H1 (cell line): ENCODE results near the gene SLC37A2. TPM values are rescaled to one million over a fixed set of nuclear protein-coding genes. Genes with fewer than 3 reads are reported as not detected.

Experiments
- CTCF ChIA-PET: fragments of 300-600 bp; sonication (Branson Sonifier 250); formaldehyde crosslinking; loops from one replicate; lab custom pipeline; 2021; ENCODE audit not compliant: partially characterized antibody; lab: Charles Lee
- POLR2A ChIA-PET: fragments of 300-600 bp; sonication (Branson Sonifier 250); formaldehyde crosslinking; loops from one replicate; lab custom pipeline; 2021; ENCODE audit warnings: inconsistent platforms; ENCODE audit not compliant: partially characterized antibody; lab: Charles Lee
- DNase-seq, 2 experiments: peaks; one replicate each; pipeline versions ENCODE4 v3.0.0 to v3.0.0-alpha.2; 2010 to 2022; ENCODE audit warnings: low spot score in 2 of 2, low read depth in 1 of 2, mixed read lengths in 1 of 2
- FAIRE-seq: peaks from 2 replicates; lab custom pipeline; 2011; peaks lifted over from hg19 to GRCh38; lab: Jason Lieb, UNC
- H2AFZ ChIP-seq: 2 replicates; pipeline ENCODE4 v1.8.1; 2012; ENCODE audit warnings: low read length, inconsistent platforms
- H2AK5ac ChIP-seq: 2 replicates; pipeline ENCODE4 v1.6.1; 2013; ENCODE audit warnings: low read depth, low read length
- H2BK120ac ChIP-seq: replicated peaks from 2 replicates; pipeline ENCODE3; 2013; ENCODE audit warnings: low read depth, low read length, inconsistent platforms
- H2BK12ac ChIP-seq: 2 replicates; pipeline ENCODE4 v1.6.1; 2013; ENCODE audit warnings: low read depth, low read length
- H2BK15ac ChIP-seq: 2 replicates; pipeline ENCODE4 v1.6.1; 2013; ENCODE audit warnings: low read length
- H2BK20ac ChIP-seq: 2 replicates; pipeline ENCODE4 v1.6.1; 2013; ENCODE audit warnings: low read length
- H2BK5ac ChIP-seq: 2 replicates; pipeline ENCODE4 v1.6.1; 2013; ENCODE audit warnings: low read depth, low read length
- H3K14ac ChIP-seq: 2 replicates; pipeline ENCODE4 v1.6.1; 2013; ENCODE audit warnings: inconsistent platforms; ENCODE audit not compliant: insufficient read length
- H3K18ac ChIP-seq: 2 replicates; pipeline ENCODE4 v1.6.1; 2013; ENCODE audit warnings: low read length; ENCODE audit errors: extremely low read depth
- H3K23ac ChIP-seq: 2 replicates; pipeline ENCODE4 v1.6.1; 2013; ENCODE audit warnings: inconsistent platforms; ENCODE audit not compliant: insufficient read length
- H3K23me2 ChIP-seq: 2 replicates; pipeline ENCODE4 v1.6.1; 2013; ENCODE audit warnings: low read depth, low read length
- H3K27ac ChIP-seq: 2 replicates; pipeline ENCODE4 v1.6.1; 2011; ENCODE audit warnings: low read depth, low read length, inconsistent platforms
- H3K27me3 ChIP-seq, 4 experiments: replicated peaks in 1 of 4; 1 replicate in 1 of 4; 2 replicates in 3 of 4; pipeline versions ENCODE4 v1.6.1 to v1.8.1; 2011 to 2013; ENCODE audit warnings: low read length in 3 of 4, mild to moderate bottlenecking in 3 of 4, inconsistent platforms in 2 of 4, mixed read lengths in 2 of 4, moderate library complexity in 1 of 4; ENCODE audit not compliant: control insufficient read depth in 3 of 4, insufficient read depth in 3 of 4; ENCODE audit errors: extremely low read depth in 1 of 4
- H3K36me3 ChIP-seq, 4 experiments: 2 replicates each; pipeline versions ENCODE4 v1.6.1 to v1.8.1; 2011 to 2013; ENCODE audit warnings: mild to moderate bottlenecking in 4 of 4, low read length in 3 of 4, moderate library complexity in 2 of 4, control low read depth in 1 of 4, inconsistent platforms in 1 of 4; ENCODE audit not compliant: insufficient read depth in 4 of 4, control insufficient read depth in 2 of 4
- H3K4ac ChIP-seq: replicated peaks from 2 replicates; pipeline ENCODE3; 2013; ENCODE audit warnings: low read length, low read depth, mixed read lengths, inconsistent platforms; ENCODE audit not compliant: insufficient read length
- H3K4me1 ChIP-seq, 4 experiments: replicated peaks in 1 of 4; 1 replicate in 1 of 4; 2 replicates in 3 of 4; pipeline versions ENCODE4 v1.6.1 to v1.8.1; 2011 to 2013; ENCODE audit warnings: low read length in 3 of 4, inconsistent platforms in 2 of 4, mixed read lengths in 1 of 4; ENCODE audit not compliant: insufficient read depth in 4 of 4, control insufficient read depth in 3 of 4
- H3K4me2 ChIP-seq, 2 experiments: 2 replicates each; pipeline versions ENCODE4 v1.6.1 to v1.8.1; 2011 to 2013; ENCODE audit warnings: low read depth in 2 of 2, low read length in 2 of 2, control low read depth in 1 of 2, inconsistent platforms in 1 of 2, mild to moderate bottlenecking in 1 of 2; ENCODE audit not compliant: insufficient read depth in 1 of 2
- H3K4me3 ChIP-seq, 4 experiments: fragments of 200-600, 300-600 bp in 1 of 4; sonication (generic), shearing (Covaris generic), sonication (Bioruptor Twin) in 1 of 4; 2 replicates each; pipeline versions ENCODE4 v1.5.1 to v1.8.1; 2011 to 2016; ENCODE audit warnings: low read length in 4 of 4, low read depth in 3 of 4, control low read depth in 2 of 4, inconsistent platforms in 2 of 4, mild to moderate bottlenecking in 2 of 4, mixed read lengths in 1 of 4, moderate library complexity in 1 of 4; ENCODE audit not compliant: insufficient read depth in 2 of 4; ENCODE audit errors: extremely low read depth in 1 of 4
- H3K56ac ChIP-seq: replicated peaks from 2 replicates; pipeline ENCODE3; 2013; ENCODE audit warnings: low read depth, mild to moderate bottlenecking, mixed read lengths, low read length, inconsistent platforms; ENCODE audit not compliant: insufficient read length
- H3K79me1 ChIP-seq: 2 replicates; pipeline ENCODE4 v1.6.1; 2013; ENCODE audit warnings: low read depth, low read length, control low read depth
- H3K79me2 ChIP-seq, 2 experiments: 2 replicates each; pipeline versions ENCODE4 v1.6.1 to v1.8.1; 2012 to 2013; ENCODE audit warnings: low read length in 2 of 2, mild to moderate bottlenecking in 2 of 2, inconsistent platforms in 1 of 2; ENCODE audit not compliant: insufficient read depth in 2 of 2, control insufficient read depth in 1 of 2
- H3K9ac ChIP-seq, 4 experiments: replicated peaks in 1 of 4; 1 replicate in 1 of 4; 2 replicates in 3 of 4; pipeline versions ENCODE4 v1.6.1 to v1.8.1; 2011 to 2013; ENCODE audit warnings: low read depth in 3 of 4, low read length in 3 of 4, control low read depth in 2 of 4, mild to moderate bottlenecking in 2 of 4, moderate library complexity in 2 of 4, inconsistent platforms in 1 of 4; ENCODE audit errors: extremely low read depth in 1 of 4
- H3K9me3 ChIP-seq, 2 experiments: 2 replicates each; pipeline versions ENCODE4 v1.6.1 to v1.8.1; 2012 to 2013; ENCODE audit warnings: mild to moderate bottlenecking in 2 of 2, moderate library complexity in 2 of 2, control low read depth in 1 of 2, inconsistent platforms in 1 of 2, low read depth in 1 of 2, low read length in 1 of 2, mixed read lengths in 1 of 2; ENCODE audit not compliant: insufficient read depth in 2 of 2
- H4K20me1 ChIP-seq, 2 experiments: replicated peaks in 1 of 2; 2 replicates each; pipeline versions ENCODE3 to v1.8.1; 2011 to 2013; ENCODE audit warnings: inconsistent platforms in 2 of 2, low read length in 2 of 2, mild to moderate bottlenecking in 1 of 2; ENCODE audit not compliant: insufficient read depth in 2 of 2, control insufficient read depth in 1 of 2
- H4K5ac ChIP-seq: 2 replicates; pipeline ENCODE4 v1.6.1; 2013; ENCODE audit warnings: low read length, low read depth, mixed read lengths, inconsistent platforms; ENCODE audit not compliant: insufficient read length
- H4K8ac ChIP-seq: 2 replicates; pipeline ENCODE4 v1.8.0; 2013; ENCODE audit warnings: mild to moderate bottlenecking, moderate library complexity, low read length, inconsistent platforms; ENCODE audit not compliant: insufficient read depth; ENCODE audit errors: extremely low read depth
- H4K91ac ChIP-seq: replicated peaks from 2 replicates; pipeline ENCODE3; 2013; ENCODE audit warnings: low read length, mixed read lengths, inconsistent platforms; ENCODE audit not compliant: insufficient read length
- BCL11A ChIP-seq, 2 experiments: IDR thresholded peaks; one replicate each; pipeline ENCODE4 v1.6.1; 2011; ENCODE audit warnings: low read depth in 2 of 2, low read length in 2 of 2, mild to moderate bottlenecking in 2 of 2
- CHD1 ChIP-seq: IDR thresholded peaks from 2 replicates; pipeline ENCODE4 v1.6.1; 2012; ENCODE audit warnings: low read depth, low read length, improper control_type of control experiment
- EGR1 ChIP-seq: IDR thresholded peaks from 2 replicates; pipeline ENCODE4 v1.6.1; 2011; ENCODE audit warnings: low read depth, low read length, borderline replicate concordance
- HDAC6 ChIP-seq: IDR thresholded peaks from one replicate; pipeline ENCODE4 v1.7.1; 2012; ENCODE audit warnings: low read depth, mild to moderate bottlenecking, inconsistent platforms, low read length, moderate library complexity
- JUN ChIP-seq: IDR thresholded peaks from 2 replicates; pipeline ENCODE4 v1.6.1; 2011; ENCODE audit warnings: low read depth, mild to moderate bottlenecking, improper control_type of control experiment, low read length
- KDM1A ChIP-seq: fragments of 200-600, 300-600 bp; sonication (generic); IDR thresholded peaks from 2 replicates; pipeline ENCODE4 v1.7.1; 2016; ENCODE audit warnings: mild to moderate bottlenecking, low read length, borderline replicate concordance
- KDM5A ChIP-seq: fragments of 200-600 bp; IDR thresholded peaks from 2 replicates; pipeline ENCODE4 v1.7.1; 2012; ENCODE audit warnings: mild to moderate bottlenecking, low read length, inconsistent platforms, mixed read lengths
- NANOG ChIP-seq: IDR thresholded peaks from 2 replicates; pipeline ENCODE4 v1.6.1; 2011; ENCODE audit warnings: low read length, low read depth, mild to moderate bottlenecking, inconsistent platforms; ENCODE audit not compliant: insufficient read depth, poor library complexity, severe bottlenecking
- NRF1 ChIP-seq: IDR thresholded peaks from 2 replicates; pipeline ENCODE4 v1.6.1; 2011; ENCODE audit warnings: mild to moderate bottlenecking, low read depth, low read length, improper control_type of control experiment
- RBBP5 ChIP-seq: IDR thresholded peaks from 2 replicates; pipeline ENCODE4 v1.7.1; 2012; ENCODE audit warnings: low read depth, mild to moderate bottlenecking, inconsistent platforms, low read length, moderate library complexity, borderline replicate concordance
- SAP30 ChIP-seq: fragments of 300-600 bp; sonication (generic); IDR thresholded peaks from 2 replicates; pipeline ENCODE4 v1.7.1; 2012; ENCODE audit warnings: low read length, moderate library complexity, mild to moderate bottlenecking, inconsistent platforms; ENCODE audit not compliant: insufficient read depth, insufficient replicate concordance
- USF2 ChIP-seq: IDR thresholded peaks from 2 replicates; pipeline ENCODE4 v1.6.1; 2011; ENCODE audit warnings: low read length, improper control_type of control experiment
- WGBS, 2 experiments: shearing (Covaris generic) in 1 of 2; methylation state at CpG; one replicate each; pipeline versions ENCODE4 v1.1.6 to v1.1.7; 2013 to 2015; ENCODE audit warnings: low lambda C conversion rate in 2 of 2, mixed read lengths in 2 of 2, inconsistent platforms in 1 of 2, low coverage in 1 of 2, missing lambda C conversion rate in 1 of 2; ENCODE audit not compliant: insufficient replicate concordance in 2 of 2, insufficient coverage in 1 of 2, insufficient read length in 1 of 2; ENCODE audit errors: extremely low coverage in 1 of 2, missing lambda C conversion rate in 1 of 2; 5-methylcytosine and 5-hydroxymethylcytosine counted together
- polyA plus RNA-seq, 7 experiments: library from polyadenylated mRNA; depleted of rRNA in 3 of 7; stranded (reverse) in 5 of 7; unstranded in 2 of 7; fragments of >200 nt in 5 of 7; fragments of 200-250 nt in 2 of 7; gene quantifications; 1 replicate in 5 of 7; 2 replicates in 1 of 7; 4 replicates in 1 of 7; pipeline versions ENCODE4 v1.2.1 to v1.2.3, GENCODE V29; 2011 to 2013; ENCODE audit warnings: missing spikeins in 2 of 7, mixed read lengths in 2 of 7
- total RNA-seq: library from RNA; stranded (reverse); fragmentation: NEBNext Ultra II Directional; extraction: Animal tissue kit (Norgen Biotek cat#: 25700); gene quantifications from 2 replicates; pipeline ENCODE4 v1.2.1, GENCODE V29; 2021

Gene SLC37A2
- total and polyA plus RNA-seq, 2 of the 8 experiments (the other 6 are each of a cell fraction or from before 2014, with no cell fraction given), result 1.3 to 1.9 TPM

GRCh38 chr11:125093502-125093901 lies 30.4 kb downstream of the SLC37A2 start:
- Histone ChIP-seq H3K27me3 (no peaks in the 10 kb centered on the region), H2BK120ac (no peak overlapping the region), H3K9me3 (no peaks in the 10 kb centered on the region), H3K4me1 (peaks cover 2 to 12% (median 6%) of the 10 kb centered on the region in 4 experiments; a peak in 6 of 7 replicates), H3K27ac (no peak overlapping the region), H2BK12ac (no peak overlapping the region), H3K4me3 (no peak overlapping the region), H4K91ac (no peak overlapping the region), H3K23me2 (no peaks in the 10 kb centered on the region), H4K5ac (no peak overlapping the region), H3K79me2 (no peaks in the 10 kb centered on the region), H3K23ac (no peak overlapping the region), H3K14ac (no peak overlapping the region), H2AK5ac (no peak overlapping the region), H3K56ac (no peak overlapping the region), H3K4me2 (no peak overlapping the region), H2BK15ac (no peak overlapping the region), H4K8ac (no peak overlapping the region), H2BK20ac (no peak overlapping the region), H3K36me3 (peaks cover 0 to 5% (median 3%) of the 10 kb centered on the region in 4 experiments; a peak in 6 of 8 replicates), H3K9ac (no peak overlapping the region), H3K18ac (no peak overlapping the region), H2AFZ (no peak overlapping the region), H4K20me1 (no peaks in the 10 kb centered on the region), H3K4ac (no peak overlapping the region), H3K79me1 (no peaks in the 10 kb centered on the region), H2BK5ac (no peak overlapping the region)
- no peak for FAIRE-seq
- DNase-seq, result no peak
- POLR2A ChIA-PET, result interaction anchor here (0.6 kb wide), 1 partner anchor 352 kb away, joined by 3 read pairs; no protein-coding TSS in a partner anchor
- 92% methylated on average over 4 of the region's 4 CpGs; no CpG with 5 or more reads in 1 of the 2 experiments for WGBS, 2 experiments
- CTCF ChIA-PET, result interaction anchor here (0.7 to 29.4 kb wide), 15 partner anchors 9 to 337 kb away, joined by 3 to 486 read pairs (median 15); partner anchors contain the start of gene TMEM218
- TF ChIP-seq SAP30, result no peak
- TF ChIP-seq RBBP5, result no peak
- TF ChIP-seq NRF1, result no peak
- no peak for TF ChIP-seq HDAC6
- TF ChIP-seq KDM5A, result no peak
- TF ChIP-seq USF2, result no peak
- TF ChIP-seq BCL11A (IDR thresholded peaks at IDR 0.05; ENCODE audit: low read depth in 2 of 2, low read length in 2 of 2), result no peak
- no peak for TF ChIP-seq CHD1
- TF ChIP-seq JUN, result no peak
- TF ChIP-seq KDM1A, result no peak
- TF ChIP-seq NANOG, result no peak
- no peak for TF ChIP-seq EGR1
